GM23248 (cell line): Measurements from ENCODE around the gene DHRS7B.

Source experiments
- EZH2 ChIP-seq: fragments of 200-600 bp; sonication (generic); IDR thresholded peaks from 2 replicates; pipeline ENCODE4 v1.6.1; 2018; ENCODE audit warnings: antibody characterized with exemption, mild to moderate bottlenecking; ENCODE audit not compliant: insufficient read depth, poor library complexity, severe bottlenecking
- EZH2phosphoT487 ChIP-seq: fragments of 200-600 bp; sonication (generic); IDR thresholded peaks from 2 replicates; pipeline ENCODE4 v1.6.1; 2018; ENCODE audit warnings: antibody characterized with exemption, moderate library complexity, mild to moderate bottlenecking, low read depth; ENCODE audit not compliant: insufficient read depth

- no peak for TF ChIP-seq EZH2phosphoT487
- no peak for TF ChIP-seq EZH2
Measured at GRCh38 chr17:21235921-21236320, 109.2 kb downstream of the DHRS7B start.
